ENCODE measurements around the gene ATAD3A.

DNA sequence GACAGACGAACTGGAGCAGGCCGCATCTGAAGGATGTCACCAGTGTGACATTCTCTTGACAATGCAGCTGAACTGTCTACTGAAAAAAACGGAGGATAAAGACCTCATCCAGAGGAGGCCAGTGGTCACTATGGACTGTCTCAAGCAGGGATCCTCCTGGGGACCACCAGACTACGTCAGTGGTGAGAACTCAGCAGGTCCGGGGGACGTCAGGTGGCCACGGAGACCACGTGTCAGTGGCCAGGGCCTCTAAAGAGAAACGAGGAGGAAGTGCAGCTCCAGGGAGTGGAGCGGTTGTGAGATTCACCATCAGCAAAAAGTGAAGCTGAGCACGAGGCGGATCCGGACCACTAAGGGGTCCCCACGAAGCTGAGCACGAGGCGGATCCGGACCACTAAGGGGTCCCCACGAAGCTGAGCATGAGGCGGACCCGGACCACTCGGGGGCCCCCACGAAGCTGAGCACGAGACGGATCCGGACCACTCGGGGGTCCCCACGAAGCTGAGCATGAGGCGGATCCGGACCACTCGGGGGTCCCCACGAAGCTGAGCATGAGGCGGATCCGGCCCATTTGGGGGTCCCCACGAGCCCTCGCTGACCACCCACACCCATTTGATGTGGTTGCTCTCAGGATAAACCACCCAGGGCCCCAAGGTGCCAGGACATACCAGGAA, 42.0 kb downstream of the ATAD3A start:
- TF ChIP-seq, protein P1, sequence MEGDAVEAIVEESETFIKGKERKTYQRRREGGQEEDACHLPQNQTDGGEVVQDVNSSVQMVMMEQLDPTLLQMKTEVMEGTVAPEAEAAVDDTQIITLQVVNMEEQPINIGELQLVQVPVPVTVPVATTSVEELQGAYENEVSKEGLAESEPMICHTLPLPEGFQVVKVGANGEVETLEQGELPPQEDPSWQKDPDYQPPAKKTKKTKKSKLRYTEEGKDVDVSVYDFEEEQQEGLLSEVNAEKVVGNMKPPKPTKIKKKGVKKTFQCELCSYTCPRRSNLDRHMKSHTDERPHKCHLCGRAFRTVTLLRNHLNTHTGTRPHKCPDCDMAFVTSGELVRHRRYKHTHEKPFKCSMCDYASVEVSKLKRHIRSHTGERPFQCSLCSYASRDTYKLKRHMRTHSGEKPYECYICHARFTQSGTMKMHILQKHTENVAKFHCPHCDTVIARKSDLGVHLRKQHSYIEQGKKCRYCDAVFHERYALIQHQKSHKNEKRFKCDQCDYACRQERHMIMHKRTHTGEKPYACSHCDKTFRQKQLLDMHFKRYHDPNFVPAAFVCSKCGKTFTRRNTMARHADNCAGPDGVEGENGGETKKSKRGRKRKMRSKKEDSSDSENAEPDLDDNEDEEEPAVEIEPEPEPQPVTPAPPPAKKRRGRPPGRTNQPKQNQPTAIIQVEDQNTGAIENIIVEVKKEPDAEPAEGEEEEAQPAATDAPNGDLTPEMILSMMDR (conservative IDR thresholded peaks at IDR 0.05 in 1 of 2, IDR thresholded peaks at IDR 0.05 in 1 of 2; ENCODE audit: low read depth in 1 of 2, low read length in 2 of 2), result no peak
- no peak for TF ChIP-seq EZH2 (IDR thresholded peaks at IDR 0.05; ENCODE audit: low read length, missing control alignments)

All from fibroblast of lung (primary cell).